ENCODE results near the gene IQGAP1.

The IQGAP1 gene

GRCh38 chr15:90421527-90421926 is 33.5 kb downstream of the IQGAP1 start (continued):
- TF ChIP-seq ZNF19 (tag by site-specific recombination; IDR thresholded peaks at IDR 0.05; ENCODE audit: low read depth) (no peak), ZNF302 (tag by site-specific recombination; IDR thresholded peaks at IDR 0.05; ENCODE audit: low read depth) (no peak), ZNF624 (tag by site-specific recombination; IDR thresholded peaks at IDR 0.05) (no peak), ZNF529 (tag by site-specific recombination; IDR thresholded peaks at IDR 0.05; ENCODE audit: insufficient replicate concordance) (no peak), HOXD13 (CRISPR knock-in tag; IDR thresholded peaks at IDR 0.05; ENCODE audit: borderline replicate concordance) (no peak), ZNF335 (tag by site-specific recombination; conservative IDR thresholded peaks at IDR 0.05) (no peak), ELK4 (IDR thresholded peaks at IDR 0.05; ENCODE audit: borderline replicate concordance, low read depth, low read length) (no peak), OSR2 (tag by site-specific recombination; IDR thresholded peaks at IDR 0.05) (0 out of 2 replicates have a peak, but pooled peaks have one; percentile 7), ZFHX2 (tag by site-specific recombination; conservative IDR thresholded peaks at IDR 0.05) (no peak), ZNF37A (tag by site-specific recombination; IDR thresholded peaks at IDR 0.05) (no peak), SP7 (tag by site-specific recombination; IDR thresholded peaks at IDR 0.05) (no peak), ZNF157 (tag by site-specific recombination; IDR thresholded peaks at IDR 0.05) (no peak)

- TF ChIP-seq KLF1 (tag by site-specific recombination; IDR thresholded peaks at IDR 0.05) (no peak), ZNF785 (tag by site-specific recombination; IDR thresholded peaks at IDR 0.05) (no peak), ZNF239 (tag by site-specific recombination; IDR thresholded peaks at IDR 0.05) (no peak), ZNF211 (tag by site-specific recombination; IDR thresholded peaks at IDR 0.05; ENCODE audit: low read depth) (no peak), ZBTB20 (tag by site-specific recombination; IDR thresholded peaks at IDR 0.05) (no peak), ZNF394 (tag by site-specific recombination; IDR thresholded peaks at IDR 0.05; ENCODE audit: borderline replicate concordance) (no peak), ZNF10 (tag by site-specific recombination; IDR thresholded peaks at IDR 0.05) (no peak), ZNF354C (tag by site-specific recombination; IDR thresholded peaks at IDR 0.05; ENCODE audit: borderline replicate concordance, low read depth) (no peak), GLI4 (tag by site-specific recombination; IDR thresholded peaks at IDR 0.05) (no peak)
- TF ChIP-seq, protein P1, sequence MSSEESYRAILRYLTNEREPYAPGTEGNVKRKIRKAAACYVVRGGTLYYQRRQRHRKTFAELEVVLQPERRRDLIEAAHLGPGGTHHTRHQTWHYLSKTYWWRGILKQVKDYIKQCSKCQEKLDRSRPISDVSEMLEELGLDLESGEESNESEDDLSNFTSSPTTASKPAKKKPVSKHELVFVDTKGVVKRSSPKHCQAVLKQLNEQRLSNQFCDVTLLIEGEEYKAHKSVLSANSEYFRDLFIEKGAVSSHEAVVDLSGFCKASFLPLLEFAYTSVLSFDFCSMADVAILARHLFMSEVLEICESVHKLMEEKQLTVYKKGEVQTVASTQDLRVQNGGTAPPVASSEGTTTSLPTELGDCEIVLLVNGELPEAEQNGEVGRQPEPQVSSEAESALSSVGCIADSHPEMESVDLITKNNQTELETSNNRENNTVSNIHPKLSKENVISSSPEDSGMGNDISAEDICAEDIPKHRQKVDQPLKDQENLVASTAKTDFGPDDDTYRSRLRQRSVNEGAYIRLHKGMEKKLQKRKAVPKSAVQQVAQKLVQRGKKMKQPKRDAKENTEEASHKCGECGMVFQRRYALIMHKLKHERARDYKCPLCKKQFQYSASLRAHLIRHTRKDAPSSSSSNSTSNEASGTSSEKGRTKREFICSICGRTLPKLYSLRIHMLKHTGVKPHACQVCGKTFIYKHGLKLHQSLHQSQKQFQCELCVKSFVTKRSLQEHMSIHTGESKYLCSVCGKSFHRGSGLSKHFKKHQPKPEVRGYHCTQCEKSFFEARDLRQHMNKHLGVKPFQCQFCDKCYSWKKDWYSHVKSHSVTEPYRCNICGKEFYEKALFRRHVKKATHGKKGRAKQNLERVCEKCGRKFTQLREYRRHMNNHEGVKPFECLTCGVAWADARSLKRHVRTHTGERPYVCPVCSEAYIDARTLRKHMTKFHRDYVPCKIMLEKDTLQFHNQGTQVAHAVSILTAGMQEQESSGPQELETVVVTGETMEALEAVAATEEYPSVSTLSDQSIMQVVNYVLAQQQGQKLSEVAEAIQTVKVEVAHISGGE (tag by site-specific recombination; conservative IDR thresholded peaks at IDR 0.05; ENCODE audit: low read depth): no peak
- TF ChIP-seq, protein P2, sequence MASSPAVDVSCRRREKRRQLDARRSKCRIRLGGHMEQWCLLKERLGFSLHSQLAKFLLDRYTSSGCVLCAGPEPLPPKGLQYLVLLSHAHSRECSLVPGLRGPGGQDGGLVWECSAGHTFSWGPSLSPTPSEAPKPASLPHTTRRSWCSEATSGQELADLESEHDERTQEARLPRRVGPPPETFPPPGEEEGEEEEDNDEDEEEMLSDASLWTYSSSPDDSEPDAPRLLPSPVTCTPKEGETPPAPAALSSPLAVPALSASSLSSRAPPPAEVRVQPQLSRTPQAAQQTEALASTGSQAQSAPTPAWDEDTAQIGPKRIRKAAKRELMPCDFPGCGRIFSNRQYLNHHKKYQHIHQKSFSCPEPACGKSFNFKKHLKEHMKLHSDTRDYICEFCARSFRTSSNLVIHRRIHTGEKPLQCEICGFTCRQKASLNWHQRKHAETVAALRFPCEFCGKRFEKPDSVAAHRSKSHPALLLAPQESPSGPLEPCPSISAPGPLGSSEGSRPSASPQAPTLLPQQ (tag by site-specific recombination; IDR thresholded peaks at IDR 0.05): no peak
- POLR2A ChIA-PET: interaction anchor here (1.4 kb wide), 1 partner anchor 34 kb away, joined by 6 read pairs; the partner anchor contains the start of gene IQGAP1
- Histone ChIP-seq H3K4me3 (ENCODE audit: low read depth, low read length) (no peak overlapping the region), H3K4me1 (ENCODE audit: control insufficient read depth, insufficient read depth, low read length) (peaks cover 32% of the 10 kb centered on the region), H3K27ac (ENCODE audit: extremely low read depth, low read depth, low read length) (no peak overlapping the region), H3K36me3 (ENCODE audit: control insufficient read depth in 2 of 2, insufficient read depth in 1 of 2, low read length in 2 of 2) (peaks cover 0 to under 1% of the 10 kb centered on the region in 2 experiments; a peak in 1 of 3 replicates), H3K9me3 (ENCODE audit: control insufficient read depth, insufficient read depth, low read depth, low read length) (no peaks in the 10 kb centered on the region)
- CTCF ChIA-PET: interaction anchor here (0.7 to 3.9 kb wide), 4 partner anchors 8 to 60 kb away, joined by 3 to 18 read pairs (median 4); no protein-coding TSS in a partner anchor
These were observed 34.0 kb downstream of the IQGAP1 start for GRCh38 chr15:90422043-90422442.

All from HEK293 (cell line).